ENCODE results near the gene SPEN.
A peak's percentile ranks its signal among the peaks of the same experiment; 100 is the strongest.

DNA sequence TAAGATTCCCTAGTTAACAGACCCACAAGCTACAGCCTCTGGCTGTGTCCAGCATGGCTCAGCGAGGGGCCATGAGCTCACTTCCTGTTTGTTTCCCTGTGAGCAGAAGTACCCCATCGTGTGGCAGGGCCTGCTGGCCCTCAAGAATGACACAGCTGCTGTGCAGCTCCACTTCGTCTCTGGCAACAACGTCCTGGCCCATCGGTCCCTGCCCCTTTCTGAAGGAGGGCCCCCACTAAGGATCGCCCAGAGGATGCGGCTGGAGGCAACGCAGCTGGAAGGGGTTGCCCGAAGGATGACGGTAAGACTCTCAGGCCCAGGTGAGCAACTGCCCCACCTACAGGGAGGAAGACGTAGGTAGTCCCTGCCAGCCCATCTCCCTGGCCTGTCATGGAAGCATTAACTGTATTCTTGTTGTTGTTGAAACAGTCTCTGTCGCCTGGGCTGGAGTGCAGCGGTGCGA is 90.2 kb downstream of the SPEN start:
- TF ChIP-seq OVOL3 (tag by site-specific recombination; IDR thresholded peaks at IDR 0.05) (no peak), GLIS2 (tag by site-specific recombination; IDR thresholded peaks at IDR 0.05) (no peak), MYNN (tag by site-specific recombination; IDR thresholded peaks at IDR 0.05; ENCODE audit: borderline replicate concordance) (no peak), ZNF138 (tag by site-specific recombination; IDR thresholded peaks at IDR 0.05; ENCODE audit: borderline replicate concordance) (no peak), ZNF660 (tag by site-specific recombination; IDR thresholded peaks at IDR 0.05) (no peak), ZNF433 (tag by site-specific recombination; IDR thresholded peaks at IDR 0.05; ENCODE audit: low read depth) (no peak), ZBTB17 (tag by site-specific recombination; IDR thresholded peaks at IDR 0.05) (no peak), ZFP41 (tag by site-specific recombination; IDR thresholded peaks at IDR 0.05; ENCODE audit: borderline replicate concordance) (no peak)
- TF ChIP-seq, protein P1, sequence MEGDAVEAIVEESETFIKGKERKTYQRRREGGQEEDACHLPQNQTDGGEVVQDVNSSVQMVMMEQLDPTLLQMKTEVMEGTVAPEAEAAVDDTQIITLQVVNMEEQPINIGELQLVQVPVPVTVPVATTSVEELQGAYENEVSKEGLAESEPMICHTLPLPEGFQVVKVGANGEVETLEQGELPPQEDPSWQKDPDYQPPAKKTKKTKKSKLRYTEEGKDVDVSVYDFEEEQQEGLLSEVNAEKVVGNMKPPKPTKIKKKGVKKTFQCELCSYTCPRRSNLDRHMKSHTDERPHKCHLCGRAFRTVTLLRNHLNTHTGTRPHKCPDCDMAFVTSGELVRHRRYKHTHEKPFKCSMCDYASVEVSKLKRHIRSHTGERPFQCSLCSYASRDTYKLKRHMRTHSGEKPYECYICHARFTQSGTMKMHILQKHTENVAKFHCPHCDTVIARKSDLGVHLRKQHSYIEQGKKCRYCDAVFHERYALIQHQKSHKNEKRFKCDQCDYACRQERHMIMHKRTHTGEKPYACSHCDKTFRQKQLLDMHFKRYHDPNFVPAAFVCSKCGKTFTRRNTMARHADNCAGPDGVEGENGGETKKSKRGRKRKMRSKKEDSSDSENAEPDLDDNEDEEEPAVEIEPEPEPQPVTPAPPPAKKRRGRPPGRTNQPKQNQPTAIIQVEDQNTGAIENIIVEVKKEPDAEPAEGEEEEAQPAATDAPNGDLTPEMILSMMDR (tag by site-specific recombination; IDR thresholded peaks at IDR 0.05), result peak; percentile 27; the same call in 1 of the 2 replicates
- TF ChIP-seq, protein P2, sequence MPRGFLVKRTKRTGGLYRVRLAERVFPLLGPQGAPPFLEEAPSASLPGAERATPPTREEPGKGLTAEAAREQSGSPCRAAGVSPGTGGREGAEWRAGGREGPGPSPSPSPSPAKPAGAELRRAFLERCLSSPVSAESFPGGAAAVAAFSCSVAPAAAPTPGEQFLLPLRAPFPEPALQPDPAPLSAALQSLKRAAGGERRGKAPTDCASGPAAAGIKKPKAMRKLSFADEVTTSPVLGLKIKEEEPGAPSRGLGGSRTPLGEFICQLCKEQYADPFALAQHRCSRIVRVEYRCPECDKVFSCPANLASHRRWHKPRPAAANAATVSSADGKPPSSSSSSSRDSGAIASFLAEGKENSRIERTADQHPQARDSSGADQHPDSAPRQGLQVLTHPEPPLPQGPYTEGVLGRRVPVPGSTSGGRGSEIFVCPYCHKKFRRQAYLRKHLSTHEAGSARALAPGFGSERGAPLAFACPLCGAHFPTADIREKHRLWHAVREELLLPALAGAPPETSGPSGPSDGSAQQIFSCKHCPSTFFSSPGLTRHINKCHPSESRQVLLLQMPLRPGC (tag by site-specific recombination; IDR thresholded peaks at IDR 0.05), result no peak
- TF ChIP-seq, protein P3, sequence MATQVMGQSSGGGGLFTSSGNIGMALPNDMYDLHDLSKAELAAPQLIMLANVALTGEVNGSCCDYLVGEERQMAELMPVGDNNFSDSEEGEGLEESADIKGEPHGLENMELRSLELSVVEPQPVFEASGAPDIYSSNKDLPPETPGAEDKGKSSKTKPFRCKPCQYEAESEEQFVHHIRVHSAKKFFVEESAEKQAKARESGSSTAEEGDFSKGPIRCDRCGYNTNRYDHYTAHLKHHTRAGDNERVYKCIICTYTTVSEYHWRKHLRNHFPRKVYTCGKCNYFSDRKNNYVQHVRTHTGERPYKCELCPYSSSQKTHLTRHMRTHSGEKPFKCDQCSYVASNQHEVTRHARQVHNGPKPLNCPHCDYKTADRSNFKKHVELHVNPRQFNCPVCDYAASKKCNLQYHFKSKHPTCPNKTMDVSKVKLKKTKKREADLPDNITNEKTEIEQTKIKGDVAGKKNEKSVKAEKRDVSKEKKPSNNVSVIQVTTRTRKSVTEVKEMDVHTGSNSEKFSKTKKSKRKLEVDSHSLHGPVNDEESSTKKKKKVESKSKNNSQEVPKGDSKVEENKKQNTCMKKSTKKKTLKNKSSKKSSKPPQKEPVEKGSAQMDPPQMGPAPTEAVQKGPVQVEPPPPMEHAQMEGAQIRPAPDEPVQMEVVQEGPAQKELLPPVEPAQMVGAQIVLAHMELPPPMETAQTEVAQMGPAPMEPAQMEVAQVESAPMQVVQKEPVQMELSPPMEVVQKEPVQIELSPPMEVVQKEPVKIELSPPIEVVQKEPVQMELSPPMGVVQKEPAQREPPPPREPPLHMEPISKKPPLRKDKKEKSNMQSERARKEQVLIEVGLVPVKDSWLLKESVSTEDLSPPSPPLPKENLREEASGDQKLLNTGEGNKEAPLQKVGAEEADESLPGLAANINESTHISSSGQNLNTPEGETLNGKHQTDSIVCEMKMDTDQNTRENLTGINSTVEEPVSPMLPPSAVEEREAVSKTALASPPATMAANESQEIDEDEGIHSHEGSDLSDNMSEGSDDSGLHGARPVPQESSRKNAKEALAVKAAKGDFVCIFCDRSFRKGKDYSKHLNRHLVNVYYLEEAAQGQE (tag by site-specific recombination; IDR thresholded peaks at IDR 0.05), result no peak
- TF ChIP-seq, protein P4, sequence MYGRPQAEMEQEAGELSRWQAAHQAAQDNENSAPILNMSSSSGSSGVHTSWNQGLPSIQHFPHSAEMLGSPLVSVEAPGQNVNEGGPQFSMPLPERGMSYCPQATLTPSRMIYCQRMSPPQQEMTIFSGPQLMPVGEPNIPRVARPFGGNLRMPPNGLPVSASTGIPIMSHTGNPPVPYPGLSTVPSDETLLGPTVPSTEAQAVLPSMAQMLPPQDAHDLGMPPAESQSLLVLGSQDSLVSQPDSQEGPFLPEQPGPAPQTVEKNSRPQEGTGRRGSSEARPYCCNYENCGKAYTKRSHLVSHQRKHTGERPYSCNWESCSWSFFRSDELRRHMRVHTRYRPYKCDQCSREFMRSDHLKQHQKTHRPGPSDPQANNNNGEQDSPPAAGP (tag by site-specific recombination; IDR thresholded peaks at IDR 0.05), result no peak
- TF ChIP-seq, protein P5, sequence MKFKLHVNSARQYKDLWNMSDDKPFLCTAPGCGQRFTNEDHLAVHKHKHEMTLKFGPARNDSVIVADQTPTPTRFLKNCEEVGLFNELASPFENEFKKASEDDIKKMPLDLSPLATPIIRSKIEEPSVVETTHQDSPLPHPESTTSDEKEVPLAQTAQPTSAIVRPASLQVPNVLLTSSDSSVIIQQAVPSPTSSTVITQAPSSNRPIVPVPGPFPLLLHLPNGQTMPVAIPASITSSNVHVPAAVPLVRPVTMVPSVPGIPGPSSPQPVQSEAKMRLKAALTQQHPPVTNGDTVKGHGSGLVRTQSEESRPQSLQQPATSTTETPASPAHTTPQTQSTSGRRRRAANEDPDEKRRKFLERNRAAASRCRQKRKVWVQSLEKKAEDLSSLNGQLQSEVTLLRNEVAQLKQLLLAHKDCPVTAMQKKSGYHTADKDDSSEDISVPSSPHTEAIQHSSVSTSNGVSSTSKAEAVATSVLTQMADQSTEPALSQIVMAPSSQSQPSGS (tag by site-specific recombination; IDR thresholded peaks at IDR 0.05; ENCODE audit: low read depth), result no peak
- TF ChIP-seq, protein P6, sequence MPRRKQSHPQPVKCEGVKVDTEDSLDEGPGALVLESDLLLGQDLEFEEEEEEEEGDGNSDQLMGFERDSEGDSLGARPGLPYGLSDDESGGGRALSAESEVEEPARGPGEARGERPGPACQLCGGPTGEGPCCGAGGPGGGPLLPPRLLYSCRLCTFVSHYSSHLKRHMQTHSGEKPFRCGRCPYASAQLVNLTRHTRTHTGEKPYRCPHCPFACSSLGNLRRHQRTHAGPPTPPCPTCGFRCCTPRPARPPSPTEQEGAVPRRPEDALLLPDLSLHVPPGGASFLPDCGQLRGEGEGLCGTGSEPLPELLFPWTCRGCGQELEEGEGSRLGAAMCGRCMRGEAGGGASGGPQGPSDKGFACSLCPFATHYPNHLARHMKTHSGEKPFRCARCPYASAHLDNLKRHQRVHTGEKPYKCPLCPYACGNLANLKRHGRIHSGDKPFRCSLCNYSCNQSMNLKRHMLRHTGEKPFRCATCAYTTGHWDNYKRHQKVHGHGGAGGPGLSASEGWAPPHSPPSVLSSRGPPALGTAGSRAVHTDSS (tag by site-specific recombination; IDR thresholded peaks at IDR 0.05), result no peak
